ENCODE measurements around the gene KCNH2.

DNA sequence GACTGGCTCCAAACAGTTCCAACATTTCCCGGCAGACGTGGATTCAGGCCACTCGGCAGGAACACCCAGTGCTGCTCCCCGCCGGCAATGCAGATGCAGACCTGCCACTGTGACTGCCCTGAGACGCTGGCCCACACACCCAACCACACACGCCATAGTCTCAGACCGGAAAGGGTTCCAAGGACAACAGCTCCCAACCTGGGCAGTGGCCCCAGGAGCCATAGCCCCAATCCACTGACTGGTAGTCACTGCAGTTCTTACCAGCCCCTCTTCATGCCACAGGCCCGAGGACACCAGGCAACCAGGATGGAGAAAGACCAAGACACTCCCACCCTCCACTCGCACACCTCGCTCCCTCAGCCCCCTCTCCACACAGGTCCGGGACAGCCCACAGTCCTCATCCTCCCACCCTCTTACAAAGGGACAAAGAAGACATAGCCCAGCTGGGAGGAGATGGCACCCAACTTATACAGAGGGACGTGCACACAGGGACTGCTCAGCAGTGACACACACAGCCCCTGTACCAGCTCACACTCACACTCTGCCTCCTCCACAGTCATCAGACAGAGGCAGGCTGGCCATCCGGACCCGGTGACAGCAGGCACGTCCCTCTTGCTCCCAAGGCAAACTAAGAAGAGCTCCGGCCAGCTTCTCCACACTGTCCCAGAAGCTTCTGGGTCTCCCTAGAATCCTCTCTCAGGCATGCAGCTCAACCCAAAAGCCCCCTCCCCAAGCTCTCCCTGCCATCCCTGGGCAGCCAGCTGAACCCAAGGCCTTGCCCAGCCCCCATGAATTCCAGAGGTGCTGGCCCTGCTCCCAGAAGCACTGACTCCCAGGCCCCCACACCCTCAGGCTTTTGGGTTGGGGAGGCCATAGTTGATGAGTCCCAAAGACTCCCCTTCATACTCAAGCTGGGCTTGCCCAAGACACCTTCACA is 24.8 kb downstream of the KCNH2 start:
- TF ChIP-seq, protein P1, sequence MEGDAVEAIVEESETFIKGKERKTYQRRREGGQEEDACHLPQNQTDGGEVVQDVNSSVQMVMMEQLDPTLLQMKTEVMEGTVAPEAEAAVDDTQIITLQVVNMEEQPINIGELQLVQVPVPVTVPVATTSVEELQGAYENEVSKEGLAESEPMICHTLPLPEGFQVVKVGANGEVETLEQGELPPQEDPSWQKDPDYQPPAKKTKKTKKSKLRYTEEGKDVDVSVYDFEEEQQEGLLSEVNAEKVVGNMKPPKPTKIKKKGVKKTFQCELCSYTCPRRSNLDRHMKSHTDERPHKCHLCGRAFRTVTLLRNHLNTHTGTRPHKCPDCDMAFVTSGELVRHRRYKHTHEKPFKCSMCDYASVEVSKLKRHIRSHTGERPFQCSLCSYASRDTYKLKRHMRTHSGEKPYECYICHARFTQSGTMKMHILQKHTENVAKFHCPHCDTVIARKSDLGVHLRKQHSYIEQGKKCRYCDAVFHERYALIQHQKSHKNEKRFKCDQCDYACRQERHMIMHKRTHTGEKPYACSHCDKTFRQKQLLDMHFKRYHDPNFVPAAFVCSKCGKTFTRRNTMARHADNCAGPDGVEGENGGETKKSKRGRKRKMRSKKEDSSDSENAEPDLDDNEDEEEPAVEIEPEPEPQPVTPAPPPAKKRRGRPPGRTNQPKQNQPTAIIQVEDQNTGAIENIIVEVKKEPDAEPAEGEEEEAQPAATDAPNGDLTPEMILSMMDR (IDR thresholded peaks at IDR 0.05), result no peak
- TF ChIP-seq POLR2AphosphoS5 (IDR thresholded peaks at IDR 0.05; ENCODE audit: low read depth, low read length), result no peak
- TF ChIP-seq SIN3A (IDR thresholded peaks at IDR 0.05; ENCODE audit: borderline replicate concordance, insufficient read depth, low read depth, low read length), result no peak
